HG03025 (cell line): ENCODE measurements around the gene NAV3.

Source experiments
- ATAC-seq: cut with Tn5 transposase; IDR thresholded peaks from one replicate; pipeline ENCODE4 v1.9.1; 2021; ENCODE audit warnings: mild to moderate bottlenecking, moderate library complexity; ENCODE audit not compliant: unreplicated experiment, low FRiP score

NAV3 gene

DNA sequence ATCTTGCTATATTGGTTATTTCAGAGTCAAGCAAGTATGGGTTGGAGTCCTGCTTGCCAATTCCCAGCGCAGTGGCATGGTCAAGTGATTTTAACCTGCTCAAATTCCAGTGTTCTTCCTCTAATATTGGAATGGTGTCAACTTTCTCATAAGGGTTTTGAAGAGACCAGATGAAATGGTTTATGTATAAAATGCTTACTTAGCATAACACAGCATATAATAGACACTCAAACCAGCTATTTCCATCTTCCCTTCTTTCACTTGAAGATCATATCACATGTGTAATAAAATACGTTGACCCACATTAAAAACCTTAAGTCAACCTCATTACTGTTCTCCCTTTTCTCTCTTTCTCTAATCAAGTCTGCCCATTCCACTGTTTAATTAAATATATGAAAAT, 144.0 kb downstream of the NAV3 start:
- no peak for ATAC-seq

GRCh38 chr12:77979597-77980250, 149.0 kb downstream of the NAV3 start:
- no peak for ATAC-seq

- ATAC-seq: no peak
These were observed 150.1 kb downstream of the NAV3 start for GRCh38 chr12:77980782-77981181.

GRCh38 chr12:77983859-77984258, 153.2 kb downstream of the NAV3 start:
- no peak for ATAC-seq

GRCh38 chr12:77992760-77993159, 162.1 kb downstream of the NAV3 start:
- ATAC-seq: no peak

DNA sequence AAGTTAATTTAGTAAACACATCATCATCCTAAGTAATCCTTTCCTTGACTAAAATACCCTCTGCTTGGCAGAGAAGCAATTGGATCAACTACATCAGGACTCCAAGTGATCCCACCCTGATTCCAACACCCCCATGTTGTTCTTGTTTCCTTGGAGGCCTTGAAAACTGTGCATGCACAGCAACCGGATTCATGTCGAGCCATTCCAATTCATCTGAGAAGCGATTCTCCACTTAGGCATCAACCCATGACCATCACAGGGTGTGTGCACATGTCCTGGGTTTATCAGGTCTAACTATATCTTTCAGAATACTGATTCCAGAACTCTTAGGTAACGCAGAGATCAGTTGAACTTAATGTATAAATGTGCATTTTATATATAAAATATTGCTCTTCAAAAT, 163.0 kb downstream of the NAV3 start:
- ATAC-seq: no peak

- ATAC-seq: peak; percentile 57
These were observed 164.9 kb downstream of the NAV3 start for GRCh38 chr12:77995436-77996167.

DNA sequence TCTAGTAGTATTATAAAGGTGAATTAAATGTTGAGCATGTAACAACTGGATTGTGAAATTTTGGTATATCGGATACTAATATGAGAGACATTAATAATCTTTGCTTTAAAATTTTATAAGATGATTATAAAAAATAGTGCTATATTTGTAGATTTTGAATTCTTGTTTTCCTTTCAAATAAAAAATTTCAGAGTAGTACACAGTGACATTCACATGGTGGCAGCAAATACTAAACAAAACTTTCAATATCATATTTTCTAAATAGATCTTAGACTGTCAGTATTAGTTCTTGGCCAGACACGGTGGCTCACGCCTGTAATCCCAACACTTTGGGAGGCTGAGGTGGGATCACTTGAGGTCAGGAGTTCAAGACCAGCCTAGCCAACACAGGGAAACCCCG, 166.0 kb downstream of the NAV3 start:
- ATAC-seq: no peak

DNA sequence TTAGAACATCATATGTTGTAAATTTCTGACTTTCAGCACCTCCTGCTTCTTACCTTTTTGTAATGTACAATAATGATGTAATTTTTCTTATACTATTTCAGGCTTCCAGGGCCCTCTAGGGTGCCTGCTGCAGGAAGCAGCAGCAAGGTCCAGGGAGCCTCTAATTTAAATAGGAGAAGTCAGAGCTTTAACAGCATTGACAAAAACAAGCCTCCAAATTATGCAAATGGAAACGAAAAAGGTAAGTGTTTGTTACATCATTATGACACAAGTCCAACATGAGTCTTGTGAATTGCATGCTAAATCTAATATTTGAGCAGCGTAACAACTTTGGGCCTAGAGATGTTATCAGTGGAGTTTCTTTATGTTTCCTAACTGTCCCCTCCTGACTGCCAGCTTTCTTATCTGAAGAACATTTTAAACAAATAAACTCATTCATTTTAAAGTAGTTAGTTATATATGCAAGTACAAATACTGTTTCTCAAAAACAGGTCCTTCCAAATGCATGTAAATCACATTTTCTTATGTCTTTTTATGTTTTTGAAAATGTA, 167.6 kb downstream of the NAV3 start:
- ATAC-seq: no peak

- peak; percentile 89 for ATAC-seq
These were observed 168.5 kb downstream of the NAV3 start for GRCh38 chr12:77999074-77999715.

DNA sequence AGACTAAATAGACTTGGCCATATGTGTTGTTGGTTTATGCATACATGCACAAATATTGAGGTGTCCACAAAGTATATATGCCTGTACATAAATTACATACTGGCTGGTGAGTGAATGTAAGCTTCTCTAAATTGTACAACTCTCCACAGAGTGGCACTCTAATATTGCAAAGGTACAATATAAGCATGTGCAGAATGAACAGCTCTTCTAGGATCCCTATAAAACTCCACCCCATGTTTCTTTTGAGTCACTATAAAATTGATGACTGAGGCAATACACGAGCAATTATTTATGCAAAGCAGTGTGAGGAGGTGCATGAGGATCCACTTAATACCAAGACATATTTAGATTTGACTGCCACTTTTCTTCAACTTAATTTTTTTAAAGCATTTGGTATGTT, 172.2 kb downstream of the NAV3 start:
- no peak for ATAC-seq

DNA sequence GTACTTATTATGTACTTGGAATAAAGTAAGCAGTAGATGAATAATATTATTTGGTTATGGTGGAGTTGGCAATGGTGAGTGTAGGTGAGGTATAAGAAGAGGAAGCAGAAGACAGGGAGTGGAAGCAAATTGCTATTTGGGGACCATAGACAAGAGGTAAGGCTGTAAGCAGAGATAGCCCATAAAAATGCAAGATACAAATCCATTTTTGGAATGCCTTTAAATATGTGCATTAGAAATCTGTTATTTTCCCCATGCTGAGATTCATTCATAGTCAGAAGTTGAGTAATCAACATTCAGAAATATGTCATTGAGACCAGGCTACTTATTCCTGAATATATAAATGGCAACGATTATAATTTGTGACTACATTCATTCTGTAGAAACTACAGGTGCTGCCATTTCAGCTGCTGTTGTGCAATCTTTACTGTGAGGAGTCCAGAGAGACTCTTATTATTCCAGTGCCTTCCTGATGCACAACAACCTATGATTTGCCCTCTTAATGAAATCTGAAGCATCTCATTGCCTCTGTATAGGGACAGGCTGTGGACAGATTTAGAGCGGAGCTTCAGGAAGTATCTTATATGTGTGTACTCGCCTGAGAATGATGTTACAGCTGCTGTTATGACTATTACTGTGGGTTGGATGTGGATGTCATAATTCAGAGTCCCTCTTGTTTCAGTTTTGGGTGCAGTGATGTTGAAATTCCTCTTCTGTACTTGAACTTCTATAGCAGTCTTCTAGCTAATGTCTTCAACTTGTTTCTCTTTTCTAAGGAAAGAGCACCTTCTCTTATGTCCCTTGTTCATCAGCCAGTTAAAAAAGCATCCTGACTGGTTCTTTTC, 173.8 kb downstream of the NAV3 start:
- no peak for ATAC-seq

DNA sequence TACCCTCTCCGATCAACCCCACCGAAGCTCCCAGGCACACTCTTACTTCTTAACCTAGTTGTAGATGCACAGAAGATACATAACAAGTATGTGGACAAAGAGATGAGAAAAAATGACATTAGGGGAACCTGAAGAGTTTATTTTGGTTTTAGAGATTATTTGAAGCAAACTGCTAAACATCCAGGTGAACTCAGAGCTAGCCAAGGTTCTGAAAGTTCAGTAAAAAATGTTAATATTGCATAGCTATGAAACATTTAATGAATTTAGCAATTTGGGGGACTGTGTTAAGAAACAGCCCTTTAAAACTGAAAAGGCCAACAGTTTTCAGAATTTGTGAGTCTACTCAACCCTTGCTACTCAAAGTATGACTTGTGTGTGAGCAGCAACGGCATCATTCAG, 174.4 kb downstream of the NAV3 start:
- no peak for ATAC-seq

DNA sequence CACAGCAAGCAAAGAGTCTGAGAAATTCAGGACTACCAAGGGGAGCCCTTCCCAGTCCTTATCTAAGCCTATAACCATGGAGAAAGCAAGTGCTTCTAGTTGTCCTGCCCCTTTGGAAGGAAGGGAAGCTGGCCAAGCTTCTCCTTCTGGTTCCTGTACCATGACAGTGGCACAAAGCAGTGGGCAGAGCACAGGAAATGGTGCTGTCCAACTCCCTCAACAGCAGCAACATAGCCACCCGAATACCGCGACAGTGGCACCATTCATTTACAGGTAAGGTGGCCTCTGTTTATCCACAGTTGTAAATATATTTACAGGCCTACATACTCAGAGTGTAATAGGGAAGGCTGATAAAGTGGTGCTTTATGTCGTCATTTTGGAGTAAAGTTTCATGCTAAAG, 176.5 kb downstream of the NAV3 start:
- ATAC-seq: no peak

- ATAC-seq: no peak
These were observed 178.3 kb downstream of the NAV3 start for GRCh38 chr12:78009031-78009430.

DNA sequence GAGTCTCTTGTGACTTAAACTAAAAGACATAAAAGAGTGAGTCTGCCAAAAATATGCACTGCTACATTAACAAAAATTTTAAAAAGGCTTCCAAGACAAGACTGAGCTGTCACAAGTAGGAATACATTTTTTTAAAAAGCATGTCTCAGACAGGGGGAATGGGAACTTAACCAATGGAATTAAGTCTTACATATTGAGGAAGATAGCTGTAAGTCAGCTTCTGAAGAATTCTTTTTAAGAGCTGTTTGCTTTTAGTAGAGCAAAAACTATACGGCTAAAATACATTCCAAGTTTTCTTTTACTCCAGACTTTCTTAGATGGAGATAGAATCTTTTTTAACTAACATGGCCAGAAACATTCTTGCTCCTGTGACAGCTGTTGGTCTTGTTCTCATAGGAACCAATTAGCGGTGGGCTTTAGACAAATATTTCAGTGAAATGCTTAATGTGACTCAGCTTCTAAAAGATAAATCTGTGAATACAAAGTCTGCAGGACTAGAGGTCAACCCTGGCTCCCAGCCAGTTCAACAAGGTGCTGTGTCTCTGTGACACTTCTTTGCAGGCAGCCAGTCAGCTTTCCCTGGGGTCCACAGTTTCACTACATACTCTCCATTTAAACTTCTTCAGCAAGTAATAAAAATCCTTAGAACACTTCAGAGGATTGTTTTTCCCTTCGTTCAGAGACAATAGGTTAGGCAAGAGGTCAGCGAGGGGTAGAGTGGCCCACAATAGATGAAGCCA, 187.6 kb downstream of the NAV3 start:
- no peak for ATAC-seq

GRCh38 chr12:78018939-78019338, 188.2 kb downstream of the NAV3 start:
- no peak for ATAC-seq

DNA sequence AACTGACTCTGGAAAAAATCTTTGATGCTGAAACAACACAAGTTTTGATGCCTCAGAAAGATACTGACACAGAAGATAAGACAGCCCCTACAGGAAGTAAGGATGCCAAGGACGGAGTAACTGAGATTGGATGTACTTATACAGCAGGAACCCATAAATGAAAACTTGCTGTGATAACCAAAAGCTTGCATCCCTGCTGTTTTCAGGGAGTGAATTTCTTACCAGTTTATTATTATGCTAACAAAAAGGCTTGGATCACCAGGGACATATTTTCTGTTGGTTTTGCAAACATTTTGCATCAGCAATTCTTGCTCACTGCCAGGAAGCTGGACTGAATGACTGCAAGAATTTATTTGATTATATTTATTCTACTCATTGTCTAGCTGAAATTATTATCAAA, 197.7 kb downstream of the NAV3 start:
- no peak for ATAC-seq

DNA sequence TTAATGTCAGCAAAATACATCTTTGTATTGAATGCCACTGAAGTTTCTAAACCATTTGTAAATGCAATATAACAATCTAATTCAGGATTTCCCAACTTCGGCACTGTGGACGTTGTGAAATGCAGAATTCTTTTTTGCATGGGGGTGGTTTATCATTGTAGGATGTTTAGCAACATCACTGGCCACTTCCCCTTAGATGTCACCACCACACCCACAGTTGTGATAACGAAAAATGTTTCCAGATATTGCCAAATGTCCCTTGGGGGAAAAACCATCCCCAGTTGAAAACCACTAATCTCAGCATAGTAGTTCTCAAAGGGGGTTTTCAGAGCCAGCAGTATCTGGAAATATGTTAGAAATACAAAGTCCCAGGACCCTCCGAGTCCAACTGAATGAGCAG, 203.3 kb downstream of the NAV3 start:
- ATAC-seq: no peak
